GM12801 (cell line): ENCODE results near the gene HMCN1.
A peak's percentile ranks its signal among the peaks of the same experiment; 100 is the strongest.

Experiments used
- CTCF ChIP-seq: IDR thresholded peaks from one replicate; pipeline ENCODE4 v1.5.1; 2011; ENCODE audit warnings: control low read depth; ENCODE audit not compliant: insufficient read length; ENCODE audit errors: extremely low read depth

Gene HMCN1

DNA sequence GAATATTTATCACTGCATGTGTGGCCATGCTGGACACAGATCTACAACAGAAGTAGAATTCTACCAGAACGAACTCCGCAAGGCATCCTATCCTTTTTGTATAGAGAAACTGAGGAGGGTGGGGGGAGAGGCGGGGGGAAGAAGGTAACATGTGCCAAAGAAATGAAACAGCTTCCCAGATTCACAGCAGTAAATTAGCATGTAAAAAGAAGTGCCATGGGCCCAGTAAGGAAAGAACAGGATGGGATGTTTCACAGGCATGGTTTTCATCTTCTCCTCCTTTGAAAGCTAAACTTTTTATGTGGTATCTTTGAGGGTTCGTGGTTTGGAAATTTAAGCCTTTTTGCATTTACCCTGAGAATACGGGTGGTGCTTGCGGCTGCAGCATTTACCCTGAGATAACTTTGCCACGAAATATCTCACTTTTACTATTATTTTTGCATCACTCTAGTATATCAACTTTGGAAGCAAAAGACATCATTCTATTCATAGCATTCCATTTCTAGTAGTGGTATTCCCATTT, 471.9 kb downstream of the HMCN1 start:
- no peak for TF ChIP-seq CTCF

DNA sequence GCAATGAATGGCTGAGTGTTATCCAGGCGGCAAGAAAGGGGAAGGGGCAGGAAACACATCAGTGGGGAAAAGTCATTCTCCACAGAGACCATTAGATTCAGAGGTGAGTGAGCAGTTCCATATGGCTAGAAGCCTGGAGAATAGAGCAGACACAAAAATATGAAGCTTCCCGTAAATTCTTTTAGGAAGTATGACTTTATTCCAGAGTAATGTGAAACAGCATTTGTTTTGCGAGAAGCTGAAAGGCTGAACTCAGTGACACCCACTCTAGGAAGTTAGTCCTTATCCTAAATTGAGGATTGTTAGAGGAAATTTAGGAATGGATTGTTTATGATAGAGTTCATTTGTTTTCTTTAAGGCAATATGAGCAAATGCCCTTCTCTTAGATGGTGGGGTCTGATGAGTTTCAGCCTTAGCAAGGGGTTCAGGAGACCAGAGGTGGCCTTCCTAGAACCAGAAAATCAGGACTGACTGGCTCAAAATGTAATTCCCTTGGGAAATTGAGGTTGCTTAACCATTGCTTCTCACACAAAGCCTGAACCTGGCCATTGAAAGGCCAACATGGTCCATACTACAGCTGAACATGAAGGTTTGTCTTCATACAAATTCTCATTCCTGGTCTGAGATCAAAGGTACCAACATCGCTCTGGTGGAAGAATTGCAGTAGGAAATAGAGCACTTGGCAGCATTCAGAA, 473.3 kb downstream of the HMCN1 start:
- TF ChIP-seq CTCF = no peak

GRCh38 chr1:186208405-186209129, 474.4 kb downstream of the HMCN1 start:
- no peak for TF ChIP-seq CTCF

- TF ChIP-seq CTCF = no peak
Observed at GRCh38 chr1:186210258-186210657, 476.1 kb downstream of the HMCN1 start.

DNA sequence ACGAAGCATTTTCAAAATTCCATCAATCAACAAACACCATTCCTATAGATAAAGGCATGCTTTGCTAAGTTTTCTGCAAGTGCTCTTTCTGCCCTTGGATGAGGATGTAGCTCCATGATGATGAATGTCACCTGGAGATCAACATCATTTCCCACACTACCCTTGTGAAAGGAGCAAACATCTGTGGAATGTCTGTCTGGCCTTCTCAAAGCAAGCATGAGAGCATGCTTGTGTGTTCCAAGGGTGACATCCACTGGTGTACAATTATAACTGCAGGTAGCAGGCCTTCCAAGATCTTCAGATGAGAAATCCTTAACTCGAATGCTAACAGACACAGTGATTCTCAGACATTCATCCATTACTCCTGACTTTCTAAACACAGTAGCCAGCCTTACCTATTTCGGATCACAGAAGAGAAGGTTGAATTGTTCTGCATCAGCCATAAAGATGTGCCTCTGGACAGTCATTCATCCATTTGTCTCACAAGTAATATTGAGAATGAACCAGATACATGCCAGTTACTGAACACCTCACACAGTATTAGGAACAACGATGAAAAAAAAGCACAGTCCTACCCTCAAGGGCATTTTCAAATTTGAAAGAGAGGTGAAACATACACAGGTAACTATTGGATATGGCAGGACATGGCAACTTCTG, 478.5 kb downstream of the HMCN1 start:
- peak; percentile 89 for TF ChIP-seq CTCF

- TF ChIP-seq CTCF = no peak
Observed at GRCh38 chr1:186213225-186213607, 479.0 kb downstream of the HMCN1 start.

DNA sequence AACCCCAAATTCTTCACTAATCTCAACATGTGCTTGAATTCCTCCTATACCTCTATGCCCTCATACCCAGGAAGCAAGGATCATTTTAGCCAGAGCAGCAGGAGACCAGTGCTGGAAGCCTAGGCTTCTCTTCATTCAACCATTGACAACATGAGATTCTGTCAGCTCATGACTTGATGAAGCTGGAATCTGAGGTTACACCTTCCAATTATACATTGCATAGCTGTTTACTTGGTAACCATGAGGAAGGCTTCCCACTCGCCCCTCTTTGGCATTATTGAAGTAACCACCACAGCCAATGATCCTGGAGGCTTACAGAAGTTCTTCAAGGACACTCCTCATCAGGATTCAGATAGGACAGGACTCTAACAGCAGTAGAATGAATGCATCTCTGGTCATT, 480.6 kb downstream of the HMCN1 start:
- no peak for TF ChIP-seq CTCF
